HepG2 (cell line): ENCODE results near the gene MAP1LC3A. TPM values are rescaled to one million over a fixed set of nuclear protein-coding genes. Genes with fewer than 3 reads are reported as not detected.
A peak's percentile ranks its signal among the peaks of the same experiment; 100 is the strongest.

Experiments used
- CREB3 ChIP-seq: sonication (generic); formaldehyde crosslinking; IDR thresholded peaks from 2 replicates; pipeline ENCODE4 v1.5.0; 2020; ENCODE audit warnings: missing genetic modification reagents
- FOSL2 ChIP-seq: sonication (generic); formaldehyde crosslinking; IDR thresholded peaks from 2 replicates; pipeline ENCODE4 v1.4.0; 2020; ENCODE audit warnings: missing genetic modification reagents
- HCFC1 ChIP-seq: fragments of 150-350 bp; IDR thresholded peaks from 2 replicates; pipeline ENCODE4 v1.6.1; 2014; ENCODE audit warnings: low read depth, low read length
- HNF1B ChIP-seq: sonication (generic); formaldehyde crosslinking; IDR thresholded peaks from 2 replicates; pipeline ENCODE4 v1.5.1; 2020; ENCODE audit warnings: mild to moderate bottlenecking, moderate library complexity, missing genetic modification reagents
- HNF4A ChIP-seq: sonication (generic); formaldehyde crosslinking; IDR thresholded peaks from 2 replicates; pipeline ENCODE4 v1.4.0; 2020; ENCODE audit warnings: missing genetic modification reagents
- KIAA2018 ChIP-seq: sonication (generic); formaldehyde crosslinking; IDR thresholded peaks from 2 replicates; pipeline ENCODE4 v1.5.0; 2020; ENCODE audit warnings: mild to moderate bottlenecking, missing genetic modification reagents, borderline replicate concordance
- KLF15 ChIP-seq: sonication (generic); formaldehyde crosslinking; IDR thresholded peaks from 2 replicates; pipeline ENCODE4 v1.8.1; 2023; ENCODE audit warnings: borderline replicate concordance, mild to moderate bottlenecking, inconsistent platforms, missing genetic modification reagents, mixed read lengths
- MED1 ChIP-seq: sonication (generic); formaldehyde crosslinking; IDR thresholded peaks from 2 replicates; pipeline ENCODE4 v1.4.0; 2020; ENCODE audit warnings: missing genetic modification reagents
- NR0B2 ChIP-seq: sonication (generic); formaldehyde crosslinking; IDR thresholded peaks from 2 replicates; pipeline ENCODE4 v1.4.0; 2020; ENCODE audit warnings: mild to moderate bottlenecking, missing genetic modification reagents
- SOX13 ChIP-seq, 3 experiments: fragments of 450-650 bp in 1 of 3; sonication (generic) in 1 of 3; formaldehyde crosslinking in 1 of 3; IDR thresholded peaks in 2 of 3; conservative IDR thresholded peaks in 1 of 3; 2 replicates each; pipeline versions ENCODE4 v1.5.0 to v1.6.1; 2016 to 2020; ENCODE audit warnings: antibody characterized with exemption in 1 of 3, mild to moderate bottlenecking in 1 of 3, missing compliant biosample characterization in 1 of 3, missing genetic modification reagents in 1 of 3, moderate library complexity in 1 of 3
- SSRP1 ChIP-seq: IDR thresholded peaks from 2 replicates; pipeline ENCODE4 v1.6.1; 2016; ENCODE audit warnings: control low read depth
- TCF7 ChIP-seq: sonication (generic); IDR thresholded peaks from 2 replicates; pipeline ENCODE4 v1.6.1; 2016; ENCODE audit warnings: antibody characterized with exemption, low read depth
- TOPORS ChIP-seq: sonication (generic); formaldehyde crosslinking; IDR thresholded peaks from 2 replicates; pipeline ENCODE4 v1.8.0; 2023; ENCODE audit warnings: mild to moderate bottlenecking, missing genetic modification reagents
- TRIM24 ChIP-seq: sonication (generic); formaldehyde crosslinking; IDR thresholded peaks from 2 replicates; pipeline ENCODE4 v1.8.0; 2022; ENCODE audit warnings: mild to moderate bottlenecking, missing genetic modification reagents
- WIZ ChIP-seq: sonication (generic); formaldehyde crosslinking; IDR thresholded peaks from 2 replicates; pipeline ENCODE4 v1.5.1; 2020; ENCODE audit warnings: mild to moderate bottlenecking, missing genetic modification reagents
- YY1 ChIP-seq: IDR thresholded peaks from 2 replicates; pipeline ENCODE4 v1.6.1; 2011; ENCODE audit warnings: low read length, low read depth, moderate library complexity, mild to moderate bottlenecking; ENCODE audit not compliant: insufficient read depth, insufficient replicate concordance
- ZNF12 ChIP-seq: sonication (generic); formaldehyde crosslinking; IDR thresholded peaks from 2 replicates; pipeline ENCODE4 v1.5.0; 2020; ENCODE audit warnings: missing genetic modification reagents
- ZNF589 ChIP-seq: sonication (generic); formaldehyde crosslinking; conservative IDR thresholded peaks from 2 replicates; pipeline ENCODE4 v1.8.0; 2022; ENCODE audit warnings: mild to moderate bottlenecking, moderate library complexity, missing genetic modification reagents
- polyA plus RNA-seq, 8 experiments: library from polyadenylated mRNA; depleted of rRNA in 3 of 8; stranded (reverse) in 7 of 8; unstranded in 1 of 8; fragments of >200 nt; fragmentation: Illumina TruSeq in 4 of 8; extraction: Trizol in 4 of 8; gene quantifications; 2 replicates each; pipeline versions ENCODE4 v1.2.1 to v1.2.3, GENCODE V29; 2011 to 2016; ENCODE audit warnings: low read depth in 4 of 8, missing spikeins in 1 of 8, mixed read lengths in 1 of 8; ENCODE audit not compliant: insufficient read depth in 1 of 8
- total RNA-seq, 5 experiments: library from RNA; depleted of rRNA; stranded (reverse); fragments of >200 nt; fragmentation: Illumina TruSeq; extraction: Trizol; gene quantifications; 2 replicates each; pipeline ENCODE4 v1.2.3, GENCODE V29; 2016; ENCODE audit warnings: low read depth in 1 of 5

Gene MAP1LC3A
- total and polyA plus RNA-seq, 2 of the 13 experiments (the other 11 are each of a cell fraction or from before 2014, with no cell fraction given): not detected

- TF ChIP-seq HNF1B (CRISPR knock-in tag) (peak; percentile 55), NR0B2 (CRISPR knock-in tag) (no peak), YY1 (no peak), TCF7 (peak; percentile 61), WIZ (no peak), ZNF589 (no peak), HCFC1 (no peak), HNF4A (CRISPR knock-in tag) (0 out of 2 replicates have a peak, but pooled peaks have one; percentile 1), KLF15 (no peak), TRIM24 (peak; percentile 38; the same call in 1 of the 2 replicates), KIAA2018 (no peak), SOX13 (IDR thresholded peaks at IDR 0.05) (no peak), SOX13 (CRISPR knock-in tag; conservative IDR thresholded peaks at IDR 0.05 in 1 of 2, IDR thresholded peaks at IDR 0.05 in 1 of 2) (no peak), CREB3 (CRISPR knock-in tag) (no peak), TOPORS (CRISPR knock-in tag) (no peak), ZNF12 (CRISPR knock-in tag) (no peak), SSRP1 (CRISPR knock-in tag) (0 out of 2 replicates have a peak, but pooled peaks have one; percentile 66), FOSL2 (CRISPR knock-in tag) (peak; percentile 59), MED1 (peak; percentile 45; the same call in 1 of the 2 replicates)
These were observed 46.7 kb downstream of the MAP1LC3A start (continued) for GRCh38 chr20:34604980-34605788.
